NB4 (cell line): Measurements from ENCODE around the gene CRACDL.

ENCODE experiments used
- DNase-seq: peaks from one replicate; pipeline ENCODE4 v3.0.0; 2010; ENCODE audit warnings: low read depth
- H3K4me3 ChIP-seq: one replicate; pipeline ENCODE4 v1.5.1; 2011; ENCODE audit warnings: mild to moderate bottlenecking, low read depth, low read length, moderate library complexity
- MYC ChIP-seq: IDR thresholded peaks from 2 replicates; pipeline ENCODE4 v1.6.1; 2011; ENCODE audit warnings: low read depth, low read length
- POLR2A ChIP-seq: IDR thresholded peaks from 2 replicates; pipeline ENCODE4 v1.6.1; 2011; ENCODE audit warnings: mild to moderate bottlenecking; ENCODE audit not compliant: insufficient read length; ENCODE audit errors: extremely low read depth
- TF ChIP-seq, protein P1 (sequence below): IDR thresholded peaks from one replicate; pipeline ENCODE4 v1.5.1; 2012; ENCODE audit warnings: low read depth, low read length
- TF ChIP-seq, protein P2 (sequence below): IDR thresholded peaks from 2 replicates; pipeline ENCODE4 v1.6.1; 2011; ENCODE audit warnings: low read depth, low read length

The CRACDL gene

DNA sequence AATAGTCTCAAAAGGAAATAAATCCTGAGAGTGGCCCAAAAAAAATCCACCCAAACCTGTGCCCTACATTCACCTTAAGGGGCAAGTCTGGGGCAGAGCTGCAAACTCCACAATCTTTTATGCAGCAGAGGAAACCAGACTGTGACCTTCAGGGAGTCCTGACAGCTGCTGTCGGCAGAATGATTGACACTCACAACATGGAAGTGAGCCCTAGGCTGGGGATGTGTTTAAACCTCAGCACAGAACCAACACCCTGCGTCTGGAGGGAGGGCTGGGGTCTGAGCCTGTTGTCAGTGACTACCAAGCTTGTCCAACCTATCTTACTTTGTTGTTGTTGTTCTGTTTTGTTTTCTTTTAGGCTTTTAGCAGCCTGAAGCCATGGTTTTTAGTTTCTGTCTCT is 39.6 kb downstream of the CRACDL start:
- no peak for DNase-seq
- no peak overlapping the region for H3K4me3 ChIP-seq
- TF ChIP-seq, protein P1, sequence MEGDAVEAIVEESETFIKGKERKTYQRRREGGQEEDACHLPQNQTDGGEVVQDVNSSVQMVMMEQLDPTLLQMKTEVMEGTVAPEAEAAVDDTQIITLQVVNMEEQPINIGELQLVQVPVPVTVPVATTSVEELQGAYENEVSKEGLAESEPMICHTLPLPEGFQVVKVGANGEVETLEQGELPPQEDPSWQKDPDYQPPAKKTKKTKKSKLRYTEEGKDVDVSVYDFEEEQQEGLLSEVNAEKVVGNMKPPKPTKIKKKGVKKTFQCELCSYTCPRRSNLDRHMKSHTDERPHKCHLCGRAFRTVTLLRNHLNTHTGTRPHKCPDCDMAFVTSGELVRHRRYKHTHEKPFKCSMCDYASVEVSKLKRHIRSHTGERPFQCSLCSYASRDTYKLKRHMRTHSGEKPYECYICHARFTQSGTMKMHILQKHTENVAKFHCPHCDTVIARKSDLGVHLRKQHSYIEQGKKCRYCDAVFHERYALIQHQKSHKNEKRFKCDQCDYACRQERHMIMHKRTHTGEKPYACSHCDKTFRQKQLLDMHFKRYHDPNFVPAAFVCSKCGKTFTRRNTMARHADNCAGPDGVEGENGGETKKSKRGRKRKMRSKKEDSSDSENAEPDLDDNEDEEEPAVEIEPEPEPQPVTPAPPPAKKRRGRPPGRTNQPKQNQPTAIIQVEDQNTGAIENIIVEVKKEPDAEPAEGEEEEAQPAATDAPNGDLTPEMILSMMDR, result no peak
- TF ChIP-seq, protein P2, sequence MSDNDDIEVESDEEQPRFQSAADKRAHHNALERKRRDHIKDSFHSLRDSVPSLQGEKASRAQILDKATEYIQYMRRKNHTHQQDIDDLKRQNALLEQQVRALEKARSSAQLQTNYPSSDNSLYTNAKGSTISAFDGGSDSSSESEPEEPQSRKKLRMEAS, result no peak
- TF ChIP-seq POLR2A (no peak), MYC (no peak)

DNA sequence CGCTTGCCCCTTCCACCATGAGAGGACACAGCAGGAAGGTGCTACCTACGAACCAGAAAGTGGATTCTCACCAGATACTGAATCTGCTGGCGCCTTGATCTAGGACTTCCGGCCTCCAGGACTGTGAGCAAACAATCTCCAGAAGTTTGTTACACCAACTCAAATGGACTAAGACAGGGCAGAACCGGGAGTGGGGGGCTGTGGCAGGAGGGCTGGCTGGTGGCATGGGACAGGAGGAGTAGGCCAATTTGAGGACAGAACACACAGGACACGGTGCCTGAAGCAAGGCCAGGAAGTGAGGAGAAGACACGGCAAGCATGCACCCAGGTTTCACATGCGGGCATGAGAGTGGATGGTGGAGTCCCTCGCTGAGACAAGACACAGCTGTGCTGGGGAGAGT is 40.1 kb downstream of the CRACDL start:
- DNase-seq, result no peak
- TF ChIP-seq POLR2A (no peak), MYC (no peak)
- TF ChIP-seq, protein P2, result no peak
- TF ChIP-seq, protein P1, result no peak
- H3K4me3 ChIP-seq, result no peak overlapping the region

DNA sequence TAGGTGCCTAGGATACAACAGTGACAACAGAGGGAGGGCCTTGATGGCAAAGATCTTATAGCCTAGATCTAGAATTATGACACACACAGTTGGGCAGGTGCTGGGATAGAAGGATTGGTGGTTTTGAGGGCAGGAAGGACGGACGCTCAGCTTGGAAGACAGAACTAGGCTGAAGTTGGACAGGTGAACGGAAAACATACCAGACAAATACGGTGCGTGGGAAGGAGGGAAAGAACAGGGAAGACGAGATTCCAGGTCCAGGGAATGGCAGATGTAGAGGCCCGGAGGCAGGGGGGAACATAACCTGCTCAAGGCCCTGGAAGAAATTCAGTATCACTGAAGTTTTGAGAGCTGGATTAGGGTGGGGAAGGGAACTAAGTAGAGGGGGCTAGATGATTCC is 40.8 kb downstream of the CRACDL start:
- no peak overlapping the region for H3K4me3 ChIP-seq
- no peak for DNase-seq
- TF ChIP-seq, protein P1, result no peak
- TF ChIP-seq MYC (no peak), POLR2A (no peak)
- TF ChIP-seq, protein P2, result no peak

DNA sequence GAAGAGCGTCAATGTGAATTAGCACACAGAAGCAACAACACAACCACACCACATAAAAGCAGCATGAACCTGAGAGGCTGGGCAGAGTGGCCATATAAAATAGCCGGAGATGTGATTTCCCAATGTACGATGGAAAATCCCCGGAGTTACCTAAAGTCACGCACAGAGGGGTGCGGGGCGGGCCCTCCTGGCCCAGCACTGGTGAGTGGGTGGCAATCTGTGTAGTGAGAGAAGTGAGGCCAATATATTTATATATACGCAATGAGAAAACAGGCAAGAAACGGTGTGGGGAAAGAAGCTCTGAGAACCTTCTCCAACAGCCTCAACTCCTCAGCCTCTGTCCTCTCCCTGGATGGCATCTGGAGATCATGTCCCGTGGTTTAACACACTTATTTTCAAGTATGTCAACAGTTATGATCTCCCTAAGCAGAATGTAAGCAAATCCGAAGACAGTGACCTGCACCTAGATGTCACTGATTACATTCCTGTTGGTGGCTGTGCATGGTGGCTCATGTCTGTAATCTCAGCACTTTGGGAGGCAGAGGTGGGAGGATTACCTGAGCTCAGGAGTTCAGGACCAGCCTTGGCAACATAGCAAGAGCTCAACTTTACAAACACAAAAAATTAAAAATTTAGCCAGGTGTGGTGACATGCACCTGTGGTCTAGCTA is 41.6 kb downstream of the CRACDL start:
- H3K4me3 ChIP-seq, result no peak overlapping the region
- TF ChIP-seq, protein P2, result no peak
- TF ChIP-seq, protein P1, result no peak
- TF ChIP-seq POLR2A, result no peak
- TF ChIP-seq MYC, result no peak

DNA sequence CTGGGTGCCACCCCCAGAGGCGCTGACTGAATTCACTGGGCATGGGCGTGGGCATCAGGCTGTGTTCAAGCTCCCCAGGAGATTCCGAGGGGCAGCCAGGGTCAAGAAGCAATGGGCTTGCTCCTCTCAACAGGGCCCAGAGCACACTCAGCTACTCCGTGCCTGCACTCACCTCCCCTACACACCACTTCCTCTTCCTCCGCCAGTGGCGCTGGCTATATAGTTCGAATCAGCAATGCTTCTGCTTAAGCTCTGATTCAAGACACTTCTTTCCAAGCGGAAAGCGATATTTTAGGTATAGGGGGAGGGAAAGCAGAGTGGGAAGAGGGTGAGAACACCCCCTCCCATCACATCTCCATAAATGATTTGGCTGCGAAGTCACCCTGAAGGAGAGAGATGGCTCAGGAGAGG is 42.1 kb downstream of the CRACDL start:
- H3K4me3 ChIP-seq, result no peak overlapping the region
- peak; percentile 71 for DNase-seq
- no peak for TF ChIP-seq MYC
- TF ChIP-seq, protein P2, result no peak

More for the DNA sequence above, 41.6 kb downstream of the CRACDL start:
- DNase-seq, result no peak

DNA sequence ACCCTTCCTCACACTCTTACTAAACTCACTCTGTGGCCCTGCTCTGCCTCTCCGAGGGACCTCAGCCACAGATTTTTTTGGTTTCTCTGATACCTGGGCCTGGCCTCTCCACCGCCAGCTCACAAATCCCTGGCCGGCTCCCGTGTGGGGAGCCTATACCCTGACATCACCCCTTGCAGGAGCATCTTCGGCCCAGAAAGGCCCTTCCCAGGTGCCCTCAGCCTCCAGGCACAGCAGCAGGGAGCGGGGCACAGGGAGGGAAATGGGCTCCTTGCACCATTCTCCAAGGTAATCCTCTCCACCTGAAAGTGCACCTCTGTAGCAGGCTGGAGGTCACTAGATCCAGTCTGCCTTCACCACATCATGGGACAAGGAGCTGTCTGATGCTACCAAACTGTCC is 43.2 kb downstream of the CRACDL start:
- H3K4me3 ChIP-seq, result no peak overlapping the region
- TF ChIP-seq, protein P2, result no peak
- TF ChIP-seq POLR2A (no peak), MYC (no peak)
- TF ChIP-seq, protein P1, result no peak
- no peak for DNase-seq
